K562 (cell line): ENCODE measurements around the gene BSPH1. TPM values are rescaled to one million over a fixed set of nuclear protein-coding genes. Genes with fewer than 3 reads are reported as not detected.
A peak's percentile ranks its signal among the peaks of the same experiment; 100 is the strongest.
"Not testable (repeated sequence)": the region's sequence is repeated elsewhere in the genome, so short reads cannot be mapped to it uniquely, and the experiment has no call there.

ENCODE experiments used
- ATAC-seq: fragments of 200-7000 bp; cut with Tn5 transposase; 3 replicates; pipeline ENCODE4 v1.9.1; 2020; ENCODE audit warnings: moderate library complexity
- BruUV-seq: library from RNA; stranded (reverse); fragments of 400-500 nt; replicated peaks from 2 replicates; lab custom pipeline; 2021; lab: Mats Ljungman, UMichigan
- CTCF ChIA-PET: fragments of 300-600 bp; formaldehyde crosslinking; extraction: SDS; loops from one replicate; lab custom pipeline; 2021; ENCODE audit warnings: low intra/inter-chr PET ratio; lab: Yijun Ruan, JAX
- POLR2A ChIA-PET: fragments of 300-600, 350-650 bp; sonication (Branson Sonifier 250); formaldehyde crosslinking; extraction: SDS; loops from one replicate; lab custom pipeline; 2021; ENCODE audit warnings: antibody characterized with exemption, inconsistent platforms; lab: Yijun Ruan, JAX
- DNase-seq, 4 experiments: peaks; one replicate each; pipeline versions ENCODE4 v3.0.0 to v3.0.0-alpha.2; 2011 to 2018; ENCODE audit warnings: low spot score in 3 of 4, mixed read lengths in 3 of 4; ENCODE audit errors: extremely low read depth in 1 of 4
- FAIRE-seq: peaks from 2 replicates; lab custom pipeline; 2011; peaks lifted over from hg19 to GRCh38; lab: Jason Lieb, UNC
- H2AFZ ChIP-seq: 2 replicates; pipeline ENCODE4 v1.6.0; 2011; ENCODE audit warnings: low read depth, low read length, control low read depth, inconsistent platforms
- H3K27ac ChIP-seq: fragments of 200-600 bp; 3 replicates; pipeline ENCODE4 v1.8.0; 2011; ENCODE audit warnings: low read depth, mild to moderate bottlenecking, control low read depth, inconsistent platforms, low read length, moderate library complexity, mixed read lengths; ENCODE audit errors: extremely low read depth
- H3K27me3 ChIP-seq, 2 experiments: fragments of 300-600 bp in 1 of 2; 2 replicates in 1 of 2; 3 replicates in 1 of 2; pipeline versions ENCODE4 v1.6.0 to v1.8.0; 2011; ENCODE audit warnings: inconsistent platforms in 2 of 2, low read length in 2 of 2, mild to moderate bottlenecking in 1 of 2, mixed read lengths in 1 of 2, moderate library complexity in 1 of 2; ENCODE audit not compliant: control insufficient read depth in 2 of 2, insufficient read depth in 2 of 2
- H3K36me3 ChIP-seq: fragments of 300-600 bp; 3 replicates; pipeline ENCODE4 v1.8.0; 2011; ENCODE audit warnings: mild to moderate bottlenecking, low read length, inconsistent platforms; ENCODE audit not compliant: control insufficient read depth, insufficient read depth
- H3K4me1 ChIP-seq, 2 experiments: fragments of 200-600 bp in 1 of 2; replicated peaks in 1 of 2; 2 replicates in 1 of 2; 3 replicates in 1 of 2; pipeline versions ENCODE4 v1.5.1 to v1.8.0; 2011; ENCODE audit warnings: inconsistent platforms in 2 of 2, low read length in 2 of 2, mild to moderate bottlenecking in 1 of 2, mixed read lengths in 1 of 2, moderate library complexity in 1 of 2; ENCODE audit not compliant: control insufficient read depth in 2 of 2, insufficient read depth in 2 of 2
- H3K4me2 ChIP-seq: 2 replicates; pipeline ENCODE4 v1.6.1; 2011; ENCODE audit warnings: low read length, control low read depth, inconsistent platforms, mixed read lengths; ENCODE audit not compliant: insufficient read depth
- H3K4me3 ChIP-seq: fragments of 200-600 bp; sonication (generic), shearing (Covaris generic); 2 replicates; pipeline ENCODE4 v1.5.1; 2016; ENCODE audit warnings: control low read depth, inconsistent platforms
- H3K79me2 ChIP-seq: fragments of 200-600 bp; 3 replicates; pipeline ENCODE4 v1.8.0; 2011; ENCODE audit warnings: low read length, inconsistent platforms; ENCODE audit not compliant: control insufficient read depth, insufficient read depth
- H3K9ac ChIP-seq, 2 experiments: 2 replicates each; pipeline versions ENCODE4 v1.6.0 to v1.6.1; 2011; ENCODE audit warnings: low read depth in 2 of 2, low read length in 2 of 2, control low read depth in 1 of 2, inconsistent platforms in 1 of 2, mild to moderate bottlenecking in 1 of 2, mixed read lengths in 1 of 2; ENCODE audit not compliant: insufficient read depth in 1 of 2
- H3K9me1 ChIP-seq: one replicate; pipeline ENCODE4 v1.6.0; 2011; ENCODE audit warnings: inconsistent platforms, mild to moderate bottlenecking, low read length, moderate library complexity; ENCODE audit not compliant: control insufficient read depth, insufficient read depth
- H3K9me3 ChIP-seq: replicated peaks from 2 replicates; pipeline ENCODE4 v1.5.1; 2011; ENCODE audit warnings: low read depth, low read length, inconsistent platforms; ENCODE audit not compliant: control insufficient read depth, insufficient read depth
- H4K20me1 ChIP-seq: replicated peaks from 2 replicates; pipeline ENCODE4 v1.6.1; 2011; ENCODE audit warnings: low read length, inconsistent platforms, mixed read lengths; ENCODE audit not compliant: control insufficient read depth, insufficient read depth
- ATF1 ChIP-seq, 2 experiments: fragments of 450-650 bp in 1 of 2; IDR thresholded peaks; 2 replicates each; pipeline ENCODE4 v1.6.1; 2016; ENCODE audit warnings: missing compliant biosample characterization in 1 of 2, missing genetic modification characterization in 1 of 2
- CREB1 ChIP-seq, 2 experiments: sonication (generic) in 1 of 2; formaldehyde crosslinking in 1 of 2; IDR thresholded peaks; 2 replicates each; pipeline versions ENCODE4 v1.6.1 to v1.8.0; 2012 to 2022; ENCODE audit warnings: inconsistent platforms in 1 of 2, mild to moderate bottlenecking in 1 of 2, missing genetic modification reagents in 1 of 2, moderate library complexity in 1 of 2
- CXXC5 ChIP-seq: fragments of 250-450 bp; sonication (Bioruptor Pico); IDR thresholded peaks from 2 replicates; pipeline ENCODE4 v1.8.0; 2022; ENCODE audit warnings: inconsistent platforms, mild to moderate bottlenecking, moderate library complexity
- ID3 ChIP-seq, 2 experiments: fragments of 250-450 bp in 1 of 2; fragments of 450-650 bp in 1 of 2; sonication (Bioruptor Pico) in 1 of 2; IDR thresholded peaks; 2 replicates each; pipeline versions ENCODE4 v1.6.1 to v1.8.0; 2016 to 2021; ENCODE audit warnings: mild to moderate bottlenecking in 2 of 2, moderate library complexity in 2 of 2, missing compliant biosample characterization in 1 of 2, missing genetic modification characterization in 1 of 2
- LEF1 ChIP-seq: fragments of 450-650 bp; IDR thresholded peaks from 2 replicates; pipeline ENCODE4 v1.6.1; 2016; ENCODE audit warnings: mild to moderate bottlenecking
- NR2C1 ChIP-seq, 2 experiments: fragments of 450-650 bp; IDR thresholded peaks; 2 replicates each; pipeline ENCODE4 v1.6.1; 2017; ENCODE audit warnings: mild to moderate bottlenecking in 2 of 2, antibody characterized with exemption in 1 of 2, inconsistent platforms in 1 of 2, missing compliant biosample characterization in 1 of 2, missing genetic modification characterization in 1 of 2
- NRF1 ChIP-seq, 2 experiments: fragments of 450-650 bp; IDR thresholded peaks in 1 of 2; conservative IDR thresholded peaks in 1 of 2; 2 replicates each; pipeline ENCODE4 v1.6.1; 2014; ENCODE audit warnings: mild to moderate bottlenecking in 2 of 2
- POLR2H ChIP-seq: IDR thresholded peaks from 2 replicates; pipeline ENCODE4 v1.6.1; 2016; ENCODE audit warnings: missing genetic modification characterization, low read depth, mild to moderate bottlenecking, control low read depth, missing compliant biosample characterization, moderate library complexity
- ZBTB40 ChIP-seq, 2 experiments: fragments of 450-650 bp in 1 of 2; sonication (generic) in 1 of 2; formaldehyde crosslinking in 1 of 2; IDR thresholded peaks; 2 replicates each; pipeline versions ENCODE4 v1.7.1 to v1.9.0; 2016 to 2022; ENCODE audit warnings: inconsistent platforms in 1 of 2, mild to moderate bottlenecking in 1 of 2, missing genetic modification reagents in 1 of 2
- WGBS: fragments of 100-300 bp; shearing (Covaris generic); methylation state at CpG from one replicate; pipeline ENCODE4 v1.1.6; 2016; ENCODE audit warnings: low coverage, mixed read lengths; ENCODE audit not compliant: insufficient coverage; ENCODE audit errors: missing lambda C conversion rate; 5-methylcytosine and 5-hydroxymethylcytosine counted together
- in situ Hi-C: fragments of 300-500 bp; cut with MboI; formaldehyde crosslinking; loops from 4 replicates; pipeline ENCODE4 v1.15.0; 2018; ENCODE audit warnings: inconsistent platforms, mixed read lengths
- intact Hi-C: fragments of 100-400 bp; cut with micrococcal nuclease; formaldehyde crosslinking; loops from 2 replicates; pipeline ENCODE4 v1.14.2; 2022
- polyA plus RNA-seq, 8 experiments: library from polyadenylated mRNA; depleted of rRNA in 4 of 8; stranded (reverse) in 5 of 8; unstranded in 3 of 8; fragments of >200 nt; fragmentation: Nextera tagmentation in 2 of 8; fragmentation: Illumina TruSeq in 1 of 8; extraction: Ambion mirVana in 2 of 8; extraction: Trizol in 1 of 8; gene quantifications; 2 replicates each; pipeline versions ENCODE4 v1.2.1 to v1.2.3, GENCODE V29; 2011 to 2014; ENCODE audit warnings: inconsistent platforms in 1 of 8, missing spikeins in 1 of 8
- total RNA-seq, 7 experiments: library from RNA; depleted of rRNA in 6 of 7; stranded (reverse); fragments of >200 nt in 6 of 7; fragmentation: Illumina TruSeq in 2 of 7; extraction: Trizol in 2 of 7; gene quantifications; 2 replicates each; pipeline versions ENCODE4 v1.2.1 to v1.2.3, GENCODE V29; 2011 to 2021; ENCODE audit warnings: low replicate concordance in 1 of 7

Gene BSPH1
- total and polyA plus RNA-seq, 9 of the 15 experiments (the other 6 are each of a cell fraction or from before 2014, with no cell fraction given) = not detected

DNA sequence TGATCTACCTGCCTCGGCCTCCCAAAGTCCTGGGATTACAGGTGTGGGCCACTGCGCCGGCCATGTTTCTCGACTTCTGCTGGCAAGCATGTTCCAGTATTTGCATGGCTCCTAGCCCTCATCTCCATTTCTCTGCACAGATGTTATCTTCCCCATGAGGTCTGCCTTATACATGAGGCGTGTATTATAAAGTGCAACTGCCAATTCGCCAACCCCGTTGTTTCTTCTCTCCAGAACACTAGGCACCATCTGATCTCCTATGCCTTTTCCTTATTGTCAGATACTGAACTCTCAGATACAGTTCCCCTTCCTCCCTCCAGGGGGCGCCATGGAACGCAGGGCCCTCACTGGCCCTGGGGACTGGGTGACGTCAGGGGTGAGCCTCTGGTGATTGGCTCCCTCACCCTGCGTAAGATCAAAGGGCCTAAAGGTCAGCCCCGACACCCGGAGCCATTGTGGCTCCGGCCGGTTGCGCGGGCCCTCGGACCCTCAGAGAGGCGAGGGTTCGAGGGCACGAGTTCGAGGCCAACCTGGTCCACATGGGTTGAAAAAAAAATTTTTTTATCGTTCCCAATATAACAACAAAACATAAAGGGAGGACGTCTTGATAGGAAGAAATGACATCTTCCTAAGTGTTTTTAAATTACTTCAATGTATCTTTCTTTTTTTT is 42.0 kb downstream of the BSPH1 start:
- H3K9me3 ChIP-seq; H3K4me2 ChIP-seq; POLR2A ChIA-PET; BruUV-seq; H3K9ac ChIP-seq; intact Hi-C loops; FAIRE-seq; DNase-seq; H3K27ac ChIP-seq; H4K20me1 ChIP-seq; H3K4me1 ChIP-seq; H3K36me3 ChIP-seq; H3K27me3 ChIP-seq; H2AFZ ChIP-seq; H3K4me3 ChIP-seq; H3K9me1 ChIP-seq; ATAC-seq; H3K79me2 ChIP-seq; CTCF ChIA-PET; TF ChIP-seq ATF1, ID3, CREB1, ZBTB40 (CRISPR knock-in tag; IDR thresholded peaks at IDR 0.05): not testable (repeated sequence)
- WGBS = 43% methylated on average over 17 of the region's 24 CpGs
- in situ Hi-C loops = loop anchor here (10.0 kb wide), 1 partner anchor 75 kb away; no protein-coding TSS in a partner anchor
- TF ChIP-seq NR2C1 (IDR thresholded peaks at IDR 0.05) (peak; percentile 64), NR2C1 (tag; IDR thresholded peaks at IDR 0.05) (peak; percentile 48; the same call in 1 of the 2 replicates), ATF1 (tag; IDR thresholded peaks at IDR 0.05) (peak; percentile 92), CXXC5 (CRISPR knock-in tag) (peak; percentile 68), ID3 (tag; IDR thresholded peaks at IDR 0.05) (0 out of 2 replicates have a peak, but pooled peaks have one; percentile 33), LEF1 (peak; percentile 88), POLR2H (tag) (peak; percentile 98), CREB1 (IDR thresholded peaks at IDR 0.05) (0 out of 2 replicates have a peak, but pooled peaks have one; percentile 20), NRF1 (conservative IDR thresholded peaks at IDR 0.05 in 1 of 2, IDR thresholded peaks at IDR 0.05 in 1 of 2) (peak; percentile 54 to 59), ZBTB40 (IDR thresholded peaks at IDR 0.05) (peak; percentile 42; the same call in 1 of the 2 replicates)
